ENCODE measurements around the gene CGNL1. TPM values are rescaled to one million over a fixed set of nuclear protein-coding genes. Genes with fewer than 3 reads are reported as not detected.

CGNL1 gene
- total and polyA plus RNA-seq, 10 of the 15 experiments (the other 5 are each of a cell fraction or from before 2014, with no cell fraction given): under 0.01 to 0.27 (median 0.04) TPM; not detected in 3

- no peak for TF ChIP-seq ETV6 (conservative IDR thresholded peaks at IDR 0.05 in 1 of 2, IDR thresholded peaks at IDR 0.05 in 1 of 2; ENCODE audit: borderline replicate concordance in 1 of 2, low read depth in 1 of 2)
- TF ChIP-seq ZNF217 (IDR thresholded peaks at IDR 0.05): no peak
These were observed 207.0 kb downstream of the CGNL1 start (continued) for GRCh38 chr15:57583282-57583681.

GRCh38 chr15:57583720-57584119, 207.4 kb downstream of the CGNL1 start:
- in situ Hi-C loops (cut with MboI): no loop called here
- Histone ChIP-seq H3K27ac (ENCODE audit: control insufficient read depth, insufficient read depth) (no peak overlapping the region), H3K4me1 (ENCODE audit: control insufficient read depth, insufficient read depth, low read length) (no peaks in the 10 kb centered on the region), H3K9me3 (replicated peaks; ENCODE audit: control insufficient read depth, insufficient read depth, low read length) (no peaks in the 10 kb centered on the region; the same call in 2 of the 3 replicates), H3K9ac (ENCODE audit: control insufficient read depth, insufficient read depth, low read length) (no peak overlapping the region), H3K27me3 (replicated peaks in 1 of 2; ENCODE audit: control insufficient read depth in 2 of 2, insufficient read depth in 2 of 2, low read length in 1 of 2) (peaks cover 2% of the 10 kb centered on the region in 2 experiments; a peak in 2 of 4 replicates), H2AFZ (ENCODE audit: control insufficient read depth, low read depth, low read length) (no peak overlapping the region), H3K36me3 (ENCODE audit: control insufficient read depth in 2 of 2, insufficient read depth in 2 of 2, low read length in 1 of 2) (no peaks in the 10 kb centered on the region), H3K4me2 (ENCODE audit: control insufficient read depth, insufficient read depth) (no peak overlapping the region), H3K79me2 (ENCODE audit: control insufficient read depth, insufficient read depth, low read length) (no peaks in the 10 kb centered on the region), H3K4me3 (no peak overlapping the region), H4K20me1 (ENCODE audit: control insufficient read depth, insufficient read depth) (no peaks in the 10 kb centered on the region)
- FAIRE-seq: no peak
- no peak for ATAC-seq
- BruUV-seq (replicated peaks): no TSS peak
- WGBS (ENCODE audit: insufficient coverage, insufficient replicate concordance, low lambda C conversion rate, missing lambda C conversion rate): 39% methylated on average over 3 of the region's 3 CpGs
- RAD21 ChIA-PET (ENCODE audit: unreplicated experiment): no interaction called here
- intact Hi-C loops (cut with micrococcal nuclease; ENCODE audit: unreplicated experiment): no loop called here
- POLR2A ChIA-PET: no interaction called here
- SMC1A ChIA-PET (ENCODE audit: uncharacterized antibody, unreplicated experiment): no interaction called here
- DNase-seq (ENCODE audit: low read depth, low spot score): no peak
- CTCF ChIA-PET: interaction anchor here (0.6 kb wide), 1 partner anchor 17 kb away, joined by 3 read pairs; no protein-coding TSS in a partner anchor
- TF ChIP-seq ZNF207 (IDR thresholded peaks at IDR 0.05; ENCODE audit: borderline replicate concordance) (no peak), RB1 (IDR thresholded peaks at IDR 0.05; ENCODE audit: borderline replicate concordance) (no peak), NR2C1 (IDR thresholded peaks at IDR 0.05) (no peak), HDAC2 (IDR thresholded peaks at IDR 0.05) (no peak), CHD1 (IDR thresholded peaks at IDR 0.05; ENCODE audit: low read depth, low read length) (no peak), RELA (IDR thresholded peaks at IDR 0.05; ENCODE audit: borderline replicate concordance, partially characterized antibody) (no peak), ZBTB40 (IDR thresholded peaks at IDR 0.05; ENCODE audit: borderline replicate concordance) (no peak), SMAD5 (IDR thresholded peaks at IDR 0.05; ENCODE audit: low read depth) (no peak), WRNIP1 (IDR thresholded peaks at IDR 0.05; ENCODE audit: borderline replicate concordance, low read depth, low read length) (no peak), YY1 (IDR thresholded peaks at IDR 0.05; ENCODE audit: low read depth, low read length) (no peak), SREBF1 (IDR thresholded peaks at IDR 0.05; ENCODE audit: low read length) (no peak), TBL1XR1 (IDR thresholded peaks at IDR 0.05; ENCODE audit: low read depth, low read length) (no peak), CBFB (IDR thresholded peaks at IDR 0.05; ENCODE audit: low read depth) (no peak), SIX5 (IDR thresholded peaks at IDR 0.05; ENCODE audit: low read depth, low read length, severe bottlenecking) (no peak), HSF1 (IDR thresholded peaks at IDR 0.05; ENCODE audit: low read depth, low read length) (no peak), RBBP5 (conservative IDR thresholded peaks at IDR 0.05) (no peak), E2F4 (IDR thresholded peaks at IDR 0.05; ENCODE audit: low read depth, low read length) (no peak)

Data from GM12878 (cell line).